RWPE2 (cell line): ENCODE data around the gene ERP27.

ENCODE experiments used
- ATAC-seq: fragments of 200-7000 bp; cut with Tn5 transposase; 3 replicates; pipeline ENCODE4 v1.9.1; 2021; ENCODE audit warnings: low read depth
- DNase-seq: peaks from one replicate; pipeline ENCODE4 v3.0.0-alpha.2; 2020; ENCODE audit warnings: low spot score
- H3K27ac ChIP-seq: fragments of 450-650 bp; 2 replicates; pipeline ENCODE4 v1.5.1; 2017; ENCODE audit warnings: mild to moderate bottlenecking; ENCODE audit not compliant: poor library complexity, severe bottlenecking
- H3K27me3 ChIP-seq: fragments of 250-450 bp; sonication (Bioruptor Pico); 2 replicates; pipeline ENCODE4 v1.5.1; 2021; ENCODE audit warnings: mild to moderate bottlenecking, moderate library complexity; ENCODE audit not compliant: insufficient read depth, poor library complexity, severe bottlenecking
- H3K36me3 ChIP-seq: fragments of 250-450 bp; sonication (Bioruptor Pico); 2 replicates; pipeline ENCODE4 v1.5.1; 2020; ENCODE audit warnings: low read depth, mild to moderate bottlenecking, moderate library complexity
- H3K4me1 ChIP-seq: fragments of 250-450 bp; sonication (Bioruptor Pico); 2 replicates; pipeline ENCODE4 v1.5.1; 2021; ENCODE audit warnings: mild to moderate bottlenecking, moderate library complexity; ENCODE audit not compliant: insufficient read depth, poor library complexity, severe bottlenecking
- H3K4me3 ChIP-seq: fragments of 250-450 bp; sonication (Bioruptor Pico); 2 replicates; pipeline ENCODE4 v1.5.1; 2021; ENCODE audit warnings: mild to moderate bottlenecking, moderate library complexity; ENCODE audit not compliant: severe bottlenecking
- H3K9me3 ChIP-seq: fragments of 250-450 bp; sonication (Bioruptor Pico); 2 replicates; pipeline ENCODE4 v1.5.1; 2021; ENCODE audit warnings: mild to moderate bottlenecking, moderate library complexity; ENCODE audit not compliant: severe bottlenecking
- TF ChIP-seq, protein P1 (sequence below): fragments of 450-650 bp; IDR thresholded peaks from one replicate; pipeline ENCODE4 v1.5.1; 2017; ENCODE audit warnings: mild to moderate bottlenecking, moderate library complexity; ENCODE audit not compliant: poor library complexity, severe bottlenecking

ERP27 gene

DNA sequence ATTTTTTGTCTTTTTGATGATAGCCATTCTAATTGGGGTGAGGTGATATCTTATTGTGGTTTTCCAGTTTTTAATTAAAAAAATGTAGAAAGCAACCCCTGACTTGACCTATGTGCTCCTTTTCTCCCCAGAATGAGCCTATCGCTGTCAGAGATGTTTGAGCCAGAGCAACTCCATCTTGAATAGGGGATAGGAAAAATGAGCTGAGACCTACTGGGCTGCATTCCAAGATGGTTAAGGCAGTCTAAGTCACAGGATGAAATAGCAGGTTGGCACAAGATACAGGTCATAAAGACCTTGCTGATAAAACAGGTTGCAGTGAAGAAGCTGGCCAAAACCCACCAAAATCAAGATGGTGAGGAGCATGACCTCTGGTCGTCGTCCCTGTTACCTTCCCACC, 13.8 kb downstream of the ERP27 start:
- H3K4me3 ChIP-seq: no peak overlapping the region
- no peak for ATAC-seq
- TF ChIP-seq, protein P1, sequence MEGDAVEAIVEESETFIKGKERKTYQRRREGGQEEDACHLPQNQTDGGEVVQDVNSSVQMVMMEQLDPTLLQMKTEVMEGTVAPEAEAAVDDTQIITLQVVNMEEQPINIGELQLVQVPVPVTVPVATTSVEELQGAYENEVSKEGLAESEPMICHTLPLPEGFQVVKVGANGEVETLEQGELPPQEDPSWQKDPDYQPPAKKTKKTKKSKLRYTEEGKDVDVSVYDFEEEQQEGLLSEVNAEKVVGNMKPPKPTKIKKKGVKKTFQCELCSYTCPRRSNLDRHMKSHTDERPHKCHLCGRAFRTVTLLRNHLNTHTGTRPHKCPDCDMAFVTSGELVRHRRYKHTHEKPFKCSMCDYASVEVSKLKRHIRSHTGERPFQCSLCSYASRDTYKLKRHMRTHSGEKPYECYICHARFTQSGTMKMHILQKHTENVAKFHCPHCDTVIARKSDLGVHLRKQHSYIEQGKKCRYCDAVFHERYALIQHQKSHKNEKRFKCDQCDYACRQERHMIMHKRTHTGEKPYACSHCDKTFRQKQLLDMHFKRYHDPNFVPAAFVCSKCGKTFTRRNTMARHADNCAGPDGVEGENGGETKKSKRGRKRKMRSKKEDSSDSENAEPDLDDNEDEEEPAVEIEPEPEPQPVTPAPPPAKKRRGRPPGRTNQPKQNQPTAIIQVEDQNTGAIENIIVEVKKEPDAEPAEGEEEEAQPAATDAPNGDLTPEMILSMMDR: no peak
- H3K36me3 ChIP-seq: no peaks in the 10 kb centered on the region
- H3K9me3 ChIP-seq: no peaks in the 10 kb centered on the region
- H3K27me3 ChIP-seq: no peaks in the 10 kb centered on the region
- H3K27ac ChIP-seq: no peak overlapping the region
- peaks cover 7% of the 10 kb centered on the region for H3K4me1 ChIP-seq
- DNase-seq: no peak

DNA sequence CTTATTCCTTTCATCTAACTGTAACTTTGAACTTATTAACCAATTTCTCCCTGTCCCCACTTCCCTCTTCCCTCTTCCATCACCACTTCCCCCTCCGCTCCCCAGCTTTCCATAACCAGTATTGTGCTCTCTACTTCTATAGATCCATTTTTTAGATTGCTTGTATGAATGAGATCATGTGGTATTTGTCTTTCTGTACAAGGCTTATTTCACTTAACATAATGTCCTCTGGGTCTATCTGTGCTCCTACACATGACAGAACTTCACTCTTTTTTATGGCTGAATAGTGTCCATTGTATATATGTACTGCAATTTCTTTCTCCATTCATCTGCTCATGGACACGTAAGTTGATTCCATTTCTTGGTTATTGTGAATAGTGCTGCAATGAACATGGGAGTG, 14.4 kb downstream of the ERP27 start:
- ATAC-seq (no peak), DNase-seq (no peak)
- no peak overlapping the region for H3K27ac ChIP-seq
- H3K9me3 ChIP-seq: no peaks in the 10 kb centered on the region
- no peaks in the 10 kb centered on the region for H3K36me3 ChIP-seq
- H3K4me1 ChIP-seq: peaks cover 2% of the 10 kb centered on the region
- H3K4me3 ChIP-seq: no peak overlapping the region
- H3K27me3 ChIP-seq: no peaks in the 10 kb centered on the region
- TF ChIP-seq, protein P1: no peak

DNA sequence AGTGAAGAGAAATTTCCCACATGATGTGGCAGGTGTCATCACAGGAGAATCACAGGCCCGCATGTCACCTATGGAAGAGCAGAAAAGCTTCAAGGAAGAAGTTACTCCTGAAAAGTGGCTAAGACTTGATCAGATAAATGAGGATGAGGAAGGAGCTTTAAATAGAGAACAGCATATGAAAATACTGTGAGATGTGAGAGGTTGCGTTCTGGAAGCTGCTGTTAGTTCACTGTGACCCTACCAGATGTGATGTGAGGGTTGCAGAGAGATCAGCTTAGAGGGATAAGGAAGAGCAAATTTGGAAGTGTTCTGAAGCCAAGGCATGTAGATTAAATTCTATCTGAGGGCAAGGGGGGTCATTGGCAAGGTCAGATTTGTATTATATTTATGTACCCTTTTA, 17.1 kb downstream of the ERP27 start:
- DNase-seq (no peak), ATAC-seq (no peak)
- Histone ChIP-seq H3K36me3 (no peaks in the 10 kb centered on the region), H3K4me1 (no peaks in the 10 kb centered on the region), H3K9me3 (no peaks in the 10 kb centered on the region), H3K4me3 (no peak overlapping the region), H3K27me3 (no peaks in the 10 kb centered on the region), H3K27ac (no peak overlapping the region)
- TF ChIP-seq, protein P1: no peak

DNA sequence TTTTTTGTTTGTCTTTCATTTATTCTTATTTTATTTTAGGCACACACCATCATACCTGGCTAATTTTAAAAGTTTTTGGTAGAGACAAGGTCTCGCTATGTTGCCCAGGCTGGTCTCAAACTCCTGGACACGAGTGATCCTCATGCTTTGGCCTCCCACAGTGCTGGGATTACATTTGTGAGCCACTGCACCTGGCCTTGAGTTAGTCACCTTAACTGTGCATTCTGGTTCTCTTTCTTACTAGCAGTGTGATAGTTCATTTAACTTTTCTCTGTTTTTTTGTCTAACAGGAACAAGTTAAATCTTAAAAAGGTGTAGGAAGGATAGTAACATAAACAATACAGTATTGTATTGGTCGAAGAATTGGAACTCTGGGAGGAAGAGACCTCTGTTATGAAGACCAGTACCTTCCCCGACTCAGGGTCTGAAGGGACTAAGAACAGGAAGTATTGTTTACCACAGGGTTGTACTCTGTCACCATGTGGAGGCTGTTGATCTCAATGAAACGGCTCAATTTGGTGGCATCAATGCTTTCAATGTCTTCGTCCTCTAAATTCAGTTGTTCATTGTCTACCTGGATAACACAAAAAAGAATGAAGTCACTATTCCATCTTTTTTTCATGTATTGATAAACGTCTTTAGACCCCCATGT, 17.7 kb downstream of the ERP27 start:
- no peaks in the 10 kb centered on the region for H3K36me3 ChIP-seq
- ATAC-seq (no peak), DNase-seq (no peak)
- no peaks in the 10 kb centered on the region for H3K9me3 ChIP-seq
- H3K4me1 ChIP-seq: no peaks in the 10 kb centered on the region
- TF ChIP-seq, protein P1: no peak
- H3K4me3 ChIP-seq: no peak overlapping the region
- no peak overlapping the region for H3K27ac ChIP-seq
- H3K27me3 ChIP-seq: no peaks in the 10 kb centered on the region

DNA sequence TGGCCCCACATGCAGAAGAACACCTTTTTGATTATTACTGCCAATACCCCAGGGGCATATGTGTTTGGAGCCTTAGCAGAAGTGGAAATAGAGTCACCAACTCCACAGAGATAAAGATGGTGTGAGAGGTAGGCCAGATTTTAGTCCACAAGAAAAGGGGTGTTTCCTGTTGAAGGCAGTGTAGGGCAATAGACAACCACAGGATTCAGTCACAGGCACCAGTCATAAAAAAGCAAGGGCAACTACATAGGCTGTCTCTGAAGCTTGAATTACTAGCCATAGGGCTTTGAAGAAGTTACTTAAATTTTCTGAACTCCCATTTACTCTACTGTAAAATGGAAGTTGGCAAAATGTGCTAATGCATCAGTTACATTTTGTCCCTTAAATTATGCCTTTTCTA, 18.9 kb downstream of the ERP27 start:
- Histone ChIP-seq H3K27ac (no peak overlapping the region), H3K4me1 (no peaks in the 10 kb centered on the region), H3K27me3 (no peaks in the 10 kb centered on the region), H3K9me3 (no peaks in the 10 kb centered on the region), H3K4me3 (no peak overlapping the region), H3K36me3 (no peaks in the 10 kb centered on the region)
- DNase-seq (no peak), ATAC-seq (no peak)
- TF ChIP-seq, protein P1: no peak
